ENCODE results near the gene EFR3B.

EFR3B gene

DNA sequence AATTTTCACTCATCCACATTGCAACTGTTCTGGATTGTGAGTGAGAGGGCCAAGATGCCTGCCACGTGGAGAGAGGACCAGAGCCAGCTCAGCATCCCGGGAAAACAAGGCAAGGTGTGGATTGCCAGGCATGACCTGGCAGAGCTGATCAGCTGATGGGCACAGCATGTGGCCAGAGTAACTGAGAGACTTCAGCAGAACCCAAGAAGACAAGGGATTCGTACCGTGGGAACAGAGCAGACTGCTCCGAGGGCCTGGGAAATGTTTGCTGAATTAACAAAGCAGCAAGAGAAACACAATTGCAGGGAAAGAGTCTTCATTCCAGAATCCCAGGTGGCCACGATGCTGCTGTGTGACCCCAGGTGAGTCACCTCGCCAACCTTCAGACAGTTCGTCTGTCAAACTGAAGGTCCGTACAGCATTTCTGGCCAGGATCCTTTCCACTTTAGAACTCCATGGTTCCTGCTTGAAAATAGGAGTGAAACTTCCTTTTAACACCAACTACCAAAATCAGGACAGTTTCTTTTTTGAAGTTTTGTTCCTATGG lies 152.8 kb downstream of the EFR3B start:
- DNase-seq = no peak

DNA sequence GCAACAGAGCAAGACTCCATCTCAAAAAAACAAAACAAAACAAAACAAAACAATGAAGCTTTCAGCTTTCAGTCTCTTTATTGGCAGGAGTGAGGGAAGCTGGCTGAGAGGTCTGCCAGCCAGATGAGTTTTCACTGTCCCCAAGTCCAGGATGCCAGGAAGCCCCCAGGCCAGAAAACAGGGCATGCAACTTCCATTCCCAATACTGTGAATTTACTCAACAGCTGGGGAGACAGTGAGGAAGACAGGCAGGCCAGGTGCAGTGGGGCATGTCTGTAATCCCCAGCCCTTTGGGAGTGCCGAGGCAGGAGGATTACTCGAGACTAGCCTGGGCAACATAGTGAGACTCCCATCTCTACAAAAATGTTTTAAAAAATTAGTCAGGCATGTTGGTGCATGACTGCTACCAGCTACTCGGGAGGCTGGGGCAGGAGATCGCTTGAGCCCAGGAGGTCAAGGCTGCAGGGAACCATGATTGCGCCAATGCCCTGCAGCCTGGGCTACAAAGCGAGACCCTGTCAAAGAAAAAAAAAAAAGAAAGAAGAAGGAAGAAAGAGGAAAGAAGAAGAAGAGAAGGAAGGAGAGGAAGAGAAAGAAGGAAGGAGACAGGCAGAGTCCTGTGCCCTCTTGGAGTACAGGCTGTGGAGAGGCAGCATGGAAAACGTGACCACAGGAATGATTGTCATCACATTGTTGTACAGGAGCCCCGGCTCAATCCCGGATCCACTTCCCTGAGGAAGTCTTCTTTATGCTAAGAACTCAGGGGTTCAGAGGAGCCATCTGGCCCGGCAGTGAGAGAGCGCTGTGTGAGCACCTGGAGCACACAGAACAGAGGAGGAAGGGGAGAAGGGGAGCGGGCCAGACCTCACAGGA lies 155.7 kb downstream of the EFR3B start:
- DNase-seq = no peak

- DNase-seq = no peak
Measured at GRCh38 chr2:25198209-25198525, 156.3 kb downstream of the EFR3B start.

- DNase-seq = no peak
Measured at GRCh38 chr2:25198576-25198975, 156.7 kb downstream of the EFR3B start.

- DNase-seq = no peak
Measured at GRCh38 chr2:25201265-25201664, 159.4 kb downstream of the EFR3B start.

DNA sequence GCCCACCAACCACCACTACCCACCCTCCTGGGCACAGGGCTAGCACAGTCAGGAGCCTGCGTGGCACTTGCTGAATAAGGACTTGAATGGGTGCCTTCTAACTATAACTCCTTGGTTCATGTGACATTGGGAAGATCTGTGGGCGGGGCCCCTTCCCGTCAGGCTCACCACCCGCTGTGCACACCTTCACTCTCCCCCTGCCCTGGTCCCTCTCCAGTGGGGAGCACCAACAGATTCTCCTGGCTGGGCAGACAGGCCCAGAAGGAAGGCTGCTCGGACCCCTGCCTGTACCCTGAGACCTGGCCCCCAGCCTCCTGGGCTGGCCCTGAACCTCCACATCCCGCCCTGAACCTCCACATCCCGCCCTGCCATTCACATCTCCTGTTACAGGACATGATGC lies 159.9 kb downstream of the EFR3B start:
- no peak for DNase-seq

- no peak for DNase-seq
Measured at GRCh38 chr2:25202275-25202674, 160.4 kb downstream of the EFR3B start.

DNA sequence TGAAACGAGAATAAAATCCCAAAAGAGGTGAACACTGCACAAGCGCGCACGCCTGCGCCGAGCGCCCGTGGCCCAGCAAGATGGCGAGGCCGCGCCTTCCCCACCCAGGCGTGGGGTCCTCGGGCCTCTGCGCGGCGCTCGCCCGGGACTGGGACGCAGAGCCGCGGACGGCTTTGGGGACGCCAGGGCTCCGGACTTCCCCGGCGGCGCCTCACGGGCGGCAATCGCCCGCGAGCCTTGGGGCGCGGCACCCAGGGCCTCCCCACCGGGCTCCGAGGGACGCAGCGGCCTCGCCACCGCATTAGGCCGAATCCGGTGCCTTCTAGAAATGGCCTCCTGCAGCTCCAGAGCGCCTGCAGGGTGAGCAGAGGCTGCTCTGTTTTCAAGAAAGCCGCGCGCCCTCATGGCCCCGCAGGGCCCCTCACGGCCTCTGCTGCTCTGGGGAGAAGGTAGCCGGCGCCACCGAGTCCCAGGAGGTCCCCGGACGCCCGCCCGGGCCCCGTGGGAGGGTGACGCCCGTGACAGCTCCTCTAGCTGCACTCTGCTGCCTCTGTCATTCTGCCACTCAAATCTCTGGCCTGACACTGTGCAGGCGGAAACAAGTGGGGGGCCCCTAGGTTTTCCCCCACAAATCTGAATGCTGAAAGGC lies 162.4 kb downstream of the EFR3B start:
- no peak for DNase-seq

GRCh38 chr2:25207078-25207545 lies 165.2 kb downstream of the EFR3B start:
- DNase-seq = no peak
